NT2/D1 (cell line): ENCODE data around the gene UCKL1.

Experiments used
- SUZ12 ChIP-seq: IDR thresholded peaks from 2 replicates; pipeline ENCODE4 v1.6.1; 2011; ENCODE audit not compliant: insufficient read length, insufficient read depth; ENCODE audit errors: extremely low read depth
- YY1 ChIP-seq: IDR thresholded peaks from 2 replicates; pipeline ENCODE4 v1.6.1; 2011; ENCODE audit not compliant: insufficient read length, insufficient read depth
- ZNF274 ChIP-seq: IDR thresholded peaks from 2 replicates; pipeline ENCODE4 v1.6.1; 2011; ENCODE audit warnings: mild to moderate bottlenecking, low read depth, low read length

DNA sequence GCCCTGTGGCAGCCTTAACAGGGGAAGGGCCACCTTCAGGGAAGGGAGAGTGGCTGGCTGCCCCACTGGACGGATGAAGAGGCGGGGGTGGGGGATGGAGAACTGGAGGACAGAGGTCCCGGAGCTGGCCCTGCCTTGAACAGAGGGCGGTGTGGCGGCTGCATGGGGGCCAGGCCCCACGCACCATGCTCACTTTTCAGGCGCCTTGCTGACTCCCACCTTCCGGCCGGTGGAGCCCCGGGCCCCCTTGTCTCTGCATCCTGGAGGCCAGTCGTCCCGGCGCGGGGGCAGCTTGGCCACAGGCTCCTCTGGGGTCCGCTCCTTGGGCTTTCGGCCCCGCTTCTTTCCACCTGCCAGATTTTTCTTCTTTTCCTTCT is 3.5 kb upstream of the UCKL1 start:
- TF ChIP-seq ZNF274 (no peak), YY1 (no peak), SUZ12 (no peak)
